ENCODE results near the gene MKI67.
A peak's percentile ranks its signal among the peaks of the same experiment; 100 is the strongest.

Gene MKI67

DNA sequence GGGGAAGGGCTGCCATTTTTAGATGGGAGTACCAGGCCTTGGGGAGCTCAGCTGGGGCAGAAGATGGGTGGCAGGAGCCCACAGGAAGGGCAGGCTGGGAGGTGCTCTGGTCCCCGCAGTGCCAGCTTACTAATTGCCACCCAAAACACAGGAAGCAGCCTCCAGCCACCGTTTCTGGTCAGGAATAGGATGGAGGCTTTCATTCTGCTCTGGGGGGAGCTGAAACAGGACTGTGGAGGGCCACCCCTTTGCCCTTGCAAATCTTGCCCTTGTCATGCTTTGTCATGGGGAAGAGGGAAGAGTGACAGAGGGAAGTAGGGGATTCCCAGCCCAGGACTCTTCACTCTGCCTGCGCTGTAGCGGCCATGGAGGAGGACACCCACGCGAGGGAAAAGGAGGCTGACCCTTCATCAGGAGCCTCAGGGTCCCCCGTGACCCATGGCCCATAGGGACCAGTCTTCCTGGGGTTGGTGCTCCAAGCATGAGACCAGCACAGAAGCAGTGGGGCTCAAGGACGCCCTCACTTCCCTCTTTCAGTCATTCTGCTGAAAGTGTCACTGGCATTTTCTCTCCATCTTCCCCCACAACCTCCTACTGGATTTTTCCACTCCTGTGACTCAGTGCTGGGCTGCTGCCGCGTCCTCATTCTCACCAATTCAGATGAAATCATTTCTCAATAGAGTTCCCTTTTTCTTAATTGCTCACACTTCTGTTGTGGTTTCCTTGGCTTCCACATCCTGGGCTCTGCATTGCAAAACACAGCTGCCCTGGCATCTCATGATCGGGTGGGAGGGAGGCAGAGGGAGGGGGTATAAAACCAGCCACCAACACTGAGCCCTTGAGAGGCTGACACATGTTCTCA is 61.9 kb downstream of the MKI67 start:
- DNase-seq (ENCODE audit: low read depth) = peak; percentile 74

DNA sequence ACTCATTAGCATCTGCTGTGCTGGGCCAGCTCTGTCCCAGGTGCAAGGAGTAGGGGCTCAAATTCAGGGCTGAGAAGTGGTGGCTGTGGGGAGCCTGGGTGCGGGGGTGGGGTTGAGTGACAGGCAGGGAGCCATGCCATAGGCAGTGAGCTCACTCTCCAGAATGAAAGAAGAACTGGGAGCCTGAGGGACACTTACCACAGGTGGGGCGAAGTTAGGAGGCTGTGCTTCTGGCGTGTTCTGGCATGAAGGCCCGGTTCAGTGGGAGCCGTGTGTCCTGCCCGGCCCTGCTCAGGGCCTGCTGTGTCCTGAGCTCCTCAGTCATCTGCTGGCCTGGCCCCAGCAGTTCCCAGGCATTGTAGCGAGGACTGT is 62.5 kb downstream of the MKI67 start:
- no peak for DNase-seq (ENCODE audit: low read depth)

DNA sequence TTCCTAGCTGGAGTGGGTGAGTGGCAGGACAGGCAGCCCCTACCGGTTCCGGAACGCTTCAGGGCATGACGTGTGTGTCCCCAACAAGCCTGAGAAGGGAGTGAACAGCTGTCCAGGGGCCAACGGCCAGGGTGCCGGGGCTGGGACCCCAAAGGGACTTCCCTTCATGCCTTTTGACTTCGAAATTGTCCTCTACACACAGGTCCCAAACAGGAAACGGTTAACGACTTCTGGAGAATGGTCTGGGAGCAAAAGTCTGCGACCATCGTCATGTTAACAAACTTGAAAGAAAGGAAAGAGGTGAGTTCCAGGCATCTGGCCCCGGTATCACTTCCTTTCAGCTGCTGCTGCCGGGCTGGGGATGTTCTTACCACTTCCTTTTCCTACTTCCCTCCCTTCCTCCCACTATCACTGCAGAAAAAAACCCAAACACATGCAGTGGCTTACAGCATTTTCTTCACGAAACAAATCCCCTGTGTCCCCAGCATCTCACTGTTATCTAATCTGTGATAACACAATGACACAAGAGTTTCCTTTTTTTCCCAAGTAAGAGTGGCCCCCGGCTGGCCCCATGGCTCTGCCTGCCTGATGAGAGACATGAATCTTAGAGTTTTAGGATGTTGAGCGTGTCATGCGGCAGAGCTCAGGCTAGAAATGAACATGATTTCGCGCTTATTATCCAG is 63.2 kb downstream of the MKI67 start:
- no peak for DNase-seq (ENCODE audit: low read depth)

DNA sequence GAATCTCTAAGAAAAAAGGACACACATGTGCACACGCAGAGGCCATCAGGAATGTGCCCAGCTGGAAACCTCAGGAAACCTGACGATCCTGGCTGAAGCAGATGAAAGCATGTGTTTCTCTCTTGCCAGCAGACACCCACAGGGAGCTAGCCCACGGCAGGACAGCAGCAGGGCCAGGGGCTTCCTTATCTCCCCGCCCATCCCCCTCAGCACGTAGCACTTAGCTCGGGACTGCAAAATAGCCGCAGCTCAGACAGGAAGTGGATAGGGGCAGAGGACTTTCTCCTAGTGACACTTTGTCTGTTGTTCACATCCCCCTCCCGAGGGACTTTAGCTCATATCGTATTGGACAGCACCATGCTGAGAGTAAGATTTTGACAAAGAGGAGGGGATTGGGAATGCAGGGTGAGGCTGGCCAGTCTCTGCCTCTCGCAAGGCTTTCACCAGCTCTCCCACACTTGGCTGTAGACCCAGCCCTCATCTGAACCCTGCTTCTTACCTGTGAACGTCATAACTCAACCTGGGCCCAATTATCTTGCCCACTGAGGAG is 63.8 kb downstream of the MKI67 start:
- DNase-seq (ENCODE audit: low read depth) = no peak

DNA sequence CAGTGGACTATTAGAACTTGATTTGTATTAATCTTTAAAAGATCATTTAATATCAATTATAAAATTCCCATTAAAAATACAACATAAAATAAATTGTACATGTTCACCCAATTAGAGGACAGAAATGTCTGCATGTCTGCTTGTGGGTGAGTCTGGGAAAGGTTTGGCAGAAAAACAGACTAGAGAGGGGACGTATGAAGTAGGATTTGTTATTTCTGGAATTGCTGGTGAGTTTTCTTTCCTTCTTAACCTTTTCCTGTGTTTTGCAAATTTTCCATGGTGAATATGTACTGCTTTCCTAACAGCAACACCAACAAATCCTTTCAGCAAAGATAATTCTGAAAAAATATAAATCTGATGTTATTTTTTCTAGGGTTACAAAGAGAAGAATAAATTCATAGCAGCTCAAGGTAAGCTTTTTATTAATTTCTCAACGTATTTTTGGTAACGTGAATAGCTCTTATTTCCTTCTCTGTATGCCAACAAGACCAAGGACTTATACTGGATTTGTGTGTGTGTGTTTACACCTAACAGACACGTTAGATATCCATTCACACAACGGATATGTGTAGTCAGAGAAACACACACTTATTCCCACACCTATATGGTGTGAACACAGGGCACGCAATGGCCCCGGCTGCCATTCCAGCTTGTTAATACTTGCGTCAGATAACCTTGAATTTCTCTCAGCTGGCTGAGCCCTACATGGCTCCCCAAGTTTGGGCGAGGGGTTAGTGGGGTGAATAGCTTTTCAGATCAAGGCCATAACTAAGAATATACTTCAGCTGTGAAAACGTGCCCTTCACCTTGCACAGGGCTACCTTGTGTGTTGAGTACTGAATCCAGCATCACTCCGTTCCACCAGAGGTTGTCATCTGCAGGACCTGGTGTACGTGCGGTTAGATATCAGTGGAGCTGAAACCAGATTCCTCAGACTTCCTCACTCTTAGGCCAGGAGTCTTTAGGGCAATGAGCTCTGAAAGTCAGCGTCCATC is 64.6 kb downstream of the MKI67 start:
- DNase-seq (ENCODE audit: low read depth) = no peak

DNA sequence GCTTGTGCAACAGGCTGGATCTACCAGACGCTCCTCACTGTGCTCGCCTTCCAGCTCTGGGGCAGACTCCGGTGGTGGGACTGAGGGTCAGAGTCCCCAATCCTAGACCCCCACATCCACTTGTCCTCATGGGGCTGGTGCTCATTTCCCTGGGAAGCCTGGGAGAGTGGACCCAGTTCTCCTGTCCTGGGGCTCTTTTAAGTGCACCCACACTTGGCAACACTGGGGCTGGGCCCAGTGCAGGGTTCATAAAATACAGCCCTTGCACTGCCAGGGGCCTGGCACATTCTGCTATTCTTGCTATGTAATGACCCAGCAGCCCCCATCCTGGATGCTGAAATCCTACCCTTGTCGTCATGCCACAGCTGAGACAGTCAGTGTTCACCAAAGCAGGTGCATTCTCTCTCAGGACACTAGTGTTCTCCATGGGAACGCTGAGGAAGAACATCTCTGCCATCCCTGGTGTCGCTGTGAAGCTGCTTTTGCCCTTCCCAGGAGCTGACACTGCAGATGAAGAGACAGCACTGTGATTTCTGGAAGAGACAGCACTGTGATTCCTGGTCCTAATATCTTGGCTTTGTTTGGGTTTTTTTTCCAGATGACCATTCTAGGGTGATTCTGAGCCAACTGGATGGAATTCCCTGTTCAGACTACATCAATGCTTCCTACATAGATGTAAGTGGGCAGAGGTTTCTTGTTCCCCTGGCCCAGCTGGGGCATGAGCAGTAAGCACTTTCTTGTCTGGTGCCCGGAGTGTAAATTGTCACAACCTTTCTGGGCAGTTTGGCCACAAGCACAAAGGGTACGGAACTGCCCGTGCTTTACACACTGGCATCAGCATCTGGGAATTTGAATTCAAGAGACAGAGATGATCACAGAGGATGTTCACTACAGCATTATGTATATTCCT is 65.6 kb downstream of the MKI67 start:
- no peak for DNase-seq (ENCODE audit: low read depth)

DNA sequence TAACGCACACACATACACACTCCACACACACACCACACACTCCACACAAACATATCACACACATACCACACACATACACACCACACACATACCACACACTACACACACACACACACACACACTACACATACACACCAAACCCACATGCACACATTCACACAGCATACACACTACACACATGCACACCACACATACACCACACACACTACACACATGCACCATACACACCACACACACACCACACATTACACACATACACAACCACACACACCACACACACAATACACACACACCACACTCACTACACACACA is 66.3 kb downstream of the MKI67 start:
- no peak for DNase-seq (ENCODE audit: low read depth)

DNA sequence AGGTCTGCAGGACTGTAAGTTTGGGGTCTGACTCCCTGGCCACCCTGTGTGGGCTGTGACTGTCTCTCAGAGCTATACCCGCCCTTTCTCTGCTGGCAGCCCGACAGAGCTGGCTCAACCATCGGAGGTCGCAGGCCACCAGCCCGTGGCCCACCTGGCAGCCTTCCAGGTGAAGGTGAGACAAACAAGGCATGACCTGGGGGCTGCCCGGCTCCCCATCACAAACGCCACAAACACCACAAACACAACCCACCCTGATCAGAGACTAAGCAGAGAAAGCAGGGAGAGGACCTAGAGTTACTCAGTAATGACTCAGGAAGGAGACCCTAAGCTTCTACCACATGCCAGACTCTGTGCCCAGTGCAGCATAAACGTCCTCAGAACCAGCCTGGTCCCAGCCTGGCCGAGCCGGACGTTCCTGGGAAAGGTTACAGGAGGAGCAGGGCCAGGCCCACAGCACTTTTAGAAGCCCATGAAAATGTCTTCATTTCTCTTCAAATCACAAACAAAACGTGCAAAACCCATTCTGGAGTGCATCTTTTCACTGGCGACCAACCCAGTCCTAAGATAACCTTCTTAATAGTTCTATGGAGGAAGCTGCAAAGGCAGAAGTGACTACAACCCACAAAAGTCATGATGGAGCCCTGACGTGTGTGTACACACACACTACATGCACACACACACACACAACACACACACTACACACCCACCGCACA is 66.8 kb downstream of the MKI67 start:
- DNase-seq (ENCODE audit: low read depth) = no peak

DNA sequence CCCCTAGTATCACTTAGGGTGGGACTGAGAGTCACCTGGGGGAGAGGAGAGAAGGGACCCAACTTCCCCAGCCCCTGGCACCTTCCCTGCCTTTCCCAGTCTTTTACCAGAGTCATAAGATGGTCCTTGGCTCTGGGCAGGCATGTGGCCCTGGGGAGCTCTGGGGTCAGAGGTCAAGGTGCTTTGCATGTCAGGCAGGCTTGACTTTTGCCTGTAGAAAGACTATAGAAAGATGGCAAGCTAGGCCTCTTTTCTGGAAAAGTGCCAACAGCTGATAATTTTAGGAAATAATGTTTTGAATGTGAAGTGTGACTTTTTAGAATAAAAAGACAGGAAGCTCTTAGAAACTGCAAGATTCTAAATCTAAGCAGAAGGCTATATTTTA is 67.5 kb downstream of the MKI67 start:
- no peak for DNase-seq (ENCODE audit: low read depth)

DNA sequence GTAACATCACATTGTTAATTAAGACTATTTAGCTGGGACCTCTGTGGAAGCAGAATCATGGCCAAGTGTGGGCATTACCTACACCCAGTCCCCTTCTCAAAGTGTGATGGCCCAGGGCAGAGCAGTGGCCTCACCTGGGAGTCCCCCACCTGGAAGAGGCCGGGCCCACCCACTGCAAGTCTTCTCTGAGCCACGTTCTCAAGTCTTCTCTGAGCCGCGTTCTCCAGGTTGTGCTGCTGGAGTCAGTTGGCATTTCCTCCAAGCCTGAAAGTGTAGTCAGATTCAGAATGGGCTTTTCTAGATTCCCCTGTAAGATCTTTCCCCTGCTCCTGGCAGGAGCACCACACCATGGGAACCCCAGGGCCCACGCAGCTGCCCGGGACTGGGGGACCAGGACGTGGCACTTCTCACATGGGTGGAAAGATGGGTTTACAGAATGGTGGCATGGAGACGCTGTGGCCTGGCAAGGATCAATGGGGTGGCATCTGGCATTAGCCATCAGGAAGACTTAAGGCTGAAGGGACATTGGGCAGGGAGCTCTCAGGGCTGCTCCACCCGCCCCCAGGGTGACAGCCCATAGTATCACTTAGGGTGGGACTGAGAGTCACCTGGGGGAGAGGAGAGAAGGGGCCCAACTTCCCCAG is 68.0 kb downstream of the MKI67 start:
- DNase-seq (ENCODE audit: low read depth) = no peak

DNA sequence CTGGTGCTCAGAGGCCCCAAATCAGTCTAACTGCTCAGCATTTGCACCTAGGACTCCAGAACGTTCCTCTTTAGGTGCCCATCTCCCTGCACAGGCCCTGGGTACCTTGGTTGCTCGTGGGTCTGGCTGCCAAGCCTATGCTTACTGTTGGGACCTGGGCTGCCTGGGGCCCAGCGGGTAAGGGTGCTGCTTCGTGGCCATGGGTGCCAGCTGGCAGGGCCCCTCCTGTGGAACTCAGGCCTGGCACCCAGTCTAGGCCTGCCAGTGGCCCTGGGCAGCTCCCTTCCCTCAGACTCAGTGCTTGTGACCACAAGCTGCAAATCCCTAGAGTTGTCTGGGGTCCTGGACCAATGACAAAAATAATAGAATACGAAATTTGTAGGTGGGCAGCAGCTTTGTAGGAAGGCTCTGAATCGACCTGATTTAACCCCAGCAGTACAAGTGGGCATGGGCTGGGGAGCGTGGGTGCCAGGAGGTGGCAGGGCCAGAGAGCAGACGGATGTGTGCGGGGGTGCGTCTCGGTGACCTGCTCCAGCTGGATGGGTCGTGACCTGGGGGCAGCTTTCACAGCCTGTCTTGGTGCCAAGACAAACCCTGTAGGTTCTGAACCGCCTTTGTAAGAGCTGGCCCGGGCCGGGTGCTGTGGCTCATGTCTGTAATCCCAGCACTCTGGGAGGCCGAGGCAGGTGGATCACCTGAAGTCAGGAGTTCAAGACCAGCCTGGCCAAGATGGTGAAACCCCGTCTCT is 69.7 kb downstream of the MKI67 start:
- no peak for DNase-seq (ENCODE audit: low read depth)

DNA sequence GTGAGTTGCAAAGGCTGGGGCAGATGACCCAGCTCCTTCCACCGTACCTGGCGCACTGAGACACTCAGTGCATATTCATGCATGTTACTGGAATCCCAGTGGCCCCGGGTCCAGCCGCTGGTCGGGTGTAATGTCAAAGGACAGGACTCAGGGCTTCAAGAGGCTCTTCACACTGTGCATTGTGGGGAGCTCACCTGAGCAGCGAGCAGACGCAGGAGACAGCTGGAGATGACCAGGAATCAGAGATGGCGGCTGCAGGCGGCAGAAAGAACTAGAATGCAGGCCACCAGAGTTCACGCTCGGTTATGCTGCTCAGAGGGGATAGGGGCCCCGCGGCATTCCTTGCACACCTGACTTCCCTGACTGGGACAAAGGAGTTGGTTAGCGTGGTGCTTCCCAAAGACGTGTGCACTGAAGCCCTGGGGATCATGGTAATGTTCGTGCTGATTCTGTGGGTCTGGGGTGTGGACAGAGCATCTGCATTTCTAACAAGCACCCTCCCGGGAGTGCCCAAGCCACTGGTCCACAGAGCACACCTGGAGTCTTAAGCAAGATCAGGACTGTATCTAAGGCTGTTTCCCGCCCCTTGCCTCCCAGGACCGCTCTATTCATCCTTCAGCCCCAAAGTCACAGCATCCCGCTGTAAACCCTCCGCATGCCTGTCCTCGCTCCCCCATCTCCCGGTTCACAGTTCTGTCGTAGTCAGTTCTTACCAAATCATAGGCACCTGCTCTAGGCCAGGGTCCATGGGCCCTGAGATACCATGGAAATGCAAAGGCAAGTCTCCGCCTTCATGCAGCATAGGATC is 71.0 kb downstream of the MKI67 start:
- no peak for DNase-seq (ENCODE audit: low read depth)

DNA sequence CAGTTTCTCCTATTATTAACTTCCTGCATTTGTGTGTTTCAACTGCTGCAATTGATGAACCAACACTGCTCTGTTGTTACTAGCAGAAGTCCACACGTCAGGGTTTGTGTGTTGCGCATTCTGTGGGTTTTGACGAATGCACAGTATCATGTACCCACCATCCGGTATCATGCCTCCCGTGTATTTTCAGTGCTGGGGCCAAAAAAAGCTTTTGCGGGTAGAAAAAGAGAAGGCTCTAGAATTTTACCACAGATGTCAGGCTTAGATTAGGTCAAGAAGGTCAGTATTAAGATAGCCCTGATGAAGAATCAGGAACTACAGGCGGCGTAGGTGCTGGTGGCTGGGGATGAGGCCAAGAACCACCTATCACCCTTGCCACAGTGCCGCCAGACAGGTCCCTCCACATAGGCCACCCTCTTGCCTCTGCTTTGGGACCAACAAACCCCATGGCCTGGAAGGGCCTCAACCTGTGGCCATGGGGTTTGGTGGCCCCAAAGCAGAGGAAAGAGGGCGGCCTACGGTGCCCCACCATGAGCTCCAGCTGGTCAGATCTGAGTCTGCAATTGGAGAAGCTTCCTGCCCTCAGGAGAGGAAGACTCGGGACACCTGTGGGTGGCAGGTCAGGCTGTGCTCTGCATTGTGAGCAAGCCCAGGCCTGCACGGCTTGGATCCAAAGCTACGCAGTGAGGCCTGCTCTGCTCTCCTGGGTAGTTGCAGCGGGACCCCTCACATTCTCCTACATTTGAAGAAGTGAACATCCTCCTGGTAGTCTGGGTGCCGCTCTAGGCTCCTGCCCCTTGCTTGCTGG is 71.9 kb downstream of the MKI67 start:
- no peak for DNase-seq (ENCODE audit: low read depth)

DNA sequence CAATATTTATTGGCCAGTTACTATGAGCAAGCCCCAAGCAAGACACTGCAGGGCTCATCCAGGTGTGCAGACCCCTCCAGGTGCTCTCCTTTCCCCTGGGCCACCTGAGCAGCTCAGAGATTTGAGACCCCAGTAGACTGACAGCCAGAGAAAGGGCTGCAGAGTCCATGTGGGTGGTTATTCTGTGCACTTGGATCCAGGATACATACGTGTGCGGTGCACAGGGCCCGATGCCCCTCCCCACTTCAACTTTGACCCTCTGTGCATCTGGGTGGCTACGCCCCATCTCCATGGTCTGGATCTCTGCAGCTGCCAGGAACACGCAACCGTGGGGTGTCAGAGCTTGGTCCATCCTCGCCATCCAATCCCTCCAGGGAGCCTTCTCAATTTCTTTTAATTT is 72.9 kb downstream of the MKI67 start:
- no peak for DNase-seq (ENCODE audit: low read depth)

DNA sequence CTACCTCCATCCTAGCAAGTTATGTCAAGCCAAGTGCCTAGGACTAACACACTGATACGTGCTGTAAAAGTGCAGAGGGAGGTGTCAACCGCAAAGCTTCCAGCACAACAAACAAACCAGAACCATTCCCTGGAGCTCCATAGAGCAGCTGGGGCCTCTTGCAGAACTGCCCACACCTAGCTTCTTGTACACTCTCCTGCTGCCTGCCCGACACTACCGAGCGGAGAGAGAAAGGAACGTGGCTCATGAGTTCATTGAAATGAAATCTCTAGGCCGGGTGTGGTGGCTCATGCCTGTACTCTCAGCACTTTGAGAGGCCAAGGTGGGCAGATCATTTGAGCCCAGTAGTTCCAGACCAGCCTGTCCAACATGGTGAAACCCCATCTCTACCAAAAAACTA is 73.5 kb downstream of the MKI67 start:
- DNase-seq (ENCODE audit: low read depth) = no peak

DNA sequence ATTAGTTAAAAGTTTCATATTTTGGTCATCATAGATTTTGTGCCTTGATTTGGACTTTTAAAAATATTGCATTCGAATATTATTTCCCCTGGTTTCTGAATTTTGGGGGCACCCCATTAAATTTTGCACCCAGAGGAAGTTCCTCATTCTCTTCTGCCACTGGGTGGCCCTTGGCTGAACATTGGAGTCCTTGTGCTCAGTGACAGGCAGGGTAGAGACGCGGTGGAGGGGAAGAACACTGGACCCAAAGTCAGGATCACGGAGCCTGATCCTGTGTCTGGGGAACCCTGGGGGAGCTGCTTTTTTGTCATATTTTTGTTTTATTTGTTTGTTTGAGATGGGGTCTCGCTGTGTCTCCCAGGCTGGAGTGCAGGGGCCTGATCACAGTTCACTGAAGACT is 74.7 kb downstream of the MKI67 start:
- no peak for DNase-seq (ENCODE audit: low read depth)

DNA sequence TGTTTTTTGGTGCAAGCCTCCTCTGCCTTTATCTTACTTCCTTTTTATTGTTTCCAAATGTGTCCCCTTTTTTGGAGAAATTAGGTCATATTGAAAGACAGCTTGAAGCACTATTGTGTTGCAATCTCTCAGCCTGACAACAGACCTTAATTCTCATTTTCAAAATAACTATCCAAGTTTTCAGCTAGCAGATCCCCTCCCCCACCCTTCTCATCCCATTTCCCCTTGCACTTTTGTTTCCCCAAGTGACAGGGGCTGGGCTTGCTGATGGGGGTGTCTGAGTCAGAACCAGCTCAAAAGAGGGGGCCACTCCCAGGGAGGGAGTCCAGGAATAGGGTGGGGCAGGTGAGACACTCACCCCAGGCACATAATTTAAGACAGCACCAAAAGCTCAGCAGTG is 75.3 kb downstream of the MKI67 start:
- DNase-seq (ENCODE audit: low read depth) = no peak

DNA sequence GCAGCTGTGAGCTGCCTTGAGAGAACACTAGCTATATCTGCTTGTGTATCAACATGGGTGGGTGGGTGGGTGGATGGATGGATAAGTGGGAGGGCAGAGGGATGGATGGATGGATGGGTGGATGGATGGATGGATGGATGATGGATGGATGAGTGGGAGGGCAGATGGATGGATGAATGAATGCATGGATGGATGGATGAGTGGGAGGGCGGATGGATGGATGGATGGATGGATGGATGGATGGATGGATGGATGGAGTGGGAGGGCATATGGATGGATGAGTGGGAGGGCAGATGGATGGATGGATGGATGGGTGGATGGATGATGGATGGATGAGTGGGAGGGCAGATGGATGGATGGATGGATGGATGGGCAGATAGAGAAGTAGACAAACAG is 76.1 kb downstream of the MKI67 start:
- no peak for DNase-seq (ENCODE audit: low read depth)
